Endothelial cell of umbilical vein (primary cell): ENCODE data around the gene DMAC1. TPM values are rescaled to one million over a fixed set of nuclear protein-coding genes. Genes with fewer than 3 reads are reported as not detected.

Experiments used
- BruUV-seq: library from RNA; stranded (reverse); fragments of 400-500 nt; replicated peaks from 2 replicates; lab custom pipeline; 2021; lab: Mats Ljungman, UMichigan
- CTCF ChIA-PET: fragments of 300-600, 350-600 bp; sonication (Branson Sonifier 250); formaldehyde crosslinking; loops from one replicate; lab custom pipeline; 2021; ENCODE audit warnings: antibody characterized with exemption, inconsistent platforms; lab: Charles Lee
- POLR2A ChIA-PET: fragments of 300-600, 350-600 bp; sonication (Branson Sonifier 250); formaldehyde crosslinking; loops from one replicate; lab custom pipeline; 2021; ENCODE audit warnings: antibody characterized with exemption, inconsistent platforms; lab: Charles Lee
- DNase-seq: peaks from one replicate; pipeline ENCODE4 v3.0.0-alpha.2; 2011; ENCODE audit warnings: low read depth, low spot score
- FAIRE-seq: peaks from 2 replicates; lab custom pipeline; 2011; peaks lifted over from hg19 to GRCh38; lab: Jason Lieb, UNC
- H2AFZ ChIP-seq: 2 replicates; pipeline ENCODE4 v1.6.0; 2012; ENCODE audit warnings: low read depth, low read length, control low read depth, inconsistent platforms
- H3K27ac ChIP-seq: 2 replicates; pipeline ENCODE4 v1.5.1; 2011; ENCODE audit warnings: low read depth, mild to moderate bottlenecking, control low read depth, low read length, moderate library complexity; ENCODE audit not compliant: insufficient read depth
- H3K27me3 ChIP-seq, 2 experiments: 2 replicates each; pipeline versions ENCODE4 v1.6.0 to v1.6.1; 2011; ENCODE audit warnings: low read length in 2 of 2, mixed read lengths in 1 of 2; ENCODE audit not compliant: control insufficient read depth in 2 of 2, insufficient read depth in 2 of 2
- H3K36me3 ChIP-seq, 2 experiments: 2 replicates in 1 of 2; 3 replicates in 1 of 2; pipeline ENCODE4 v1.5.1; 2011; ENCODE audit warnings: low read length in 2 of 2, mild to moderate bottlenecking in 1 of 2, moderate library complexity in 1 of 2; ENCODE audit not compliant: control insufficient read depth in 2 of 2, insufficient read depth in 2 of 2; ENCODE audit errors: extremely low read depth in 1 of 2
- H3K4me1 ChIP-seq: 3 replicates; pipeline ENCODE4 v1.5.1; 2011; ENCODE audit warnings: mild to moderate bottlenecking, low read length; ENCODE audit not compliant: control insufficient read depth, insufficient read depth; ENCODE audit errors: extremely low read depth
- H3K4me2 ChIP-seq: 2 replicates; pipeline ENCODE4 v1.6.1; 2011; ENCODE audit warnings: low read length, control low read depth, mixed read lengths; ENCODE audit not compliant: insufficient read depth
- H3K4me3 ChIP-seq, 3 experiments: fragments of 200-600 bp in 1 of 3; sonication (generic), shearing (Covaris generic) in 1 of 3; replicated peaks in 1 of 3; 2 replicates each; pipeline ENCODE4 v1.5.1; 2011 to 2016; ENCODE audit warnings: control low read depth in 3 of 3, low read length in 3 of 3, mild to moderate bottlenecking in 2 of 3, inconsistent platforms in 1 of 3, low read depth in 1 of 3, moderate library complexity in 1 of 3; ENCODE audit not compliant: insufficient read depth in 1 of 3
- H3K79me2 ChIP-seq: 2 replicates; pipeline ENCODE4 v1.6.0; 2012; ENCODE audit warnings: low read length, inconsistent platforms; ENCODE audit not compliant: control insufficient read depth, insufficient read depth
- H3K9ac ChIP-seq: replicated peaks from 2 replicates; pipeline ENCODE3; 2011; ENCODE audit warnings: low read length, control low read depth; ENCODE audit not compliant: insufficient read depth; ENCODE audit errors: extremely low read depth
- H3K9me1 ChIP-seq: replicated peaks from 3 replicates; pipeline ENCODE4 v1.6.0; 2011; ENCODE audit warnings: mild to moderate bottlenecking, low read length; ENCODE audit not compliant: control insufficient read depth, insufficient read depth; ENCODE audit errors: extremely low read depth
- H3K9me3 ChIP-seq: replicated peaks from 2 replicates; pipeline ENCODE4 v1.5.1; 2012; ENCODE audit warnings: low read length, inconsistent platforms; ENCODE audit not compliant: control insufficient read depth, insufficient read depth
- H4K20me1 ChIP-seq: replicated peaks from 2 replicates; pipeline ENCODE3; 2011; ENCODE audit warnings: mild to moderate bottlenecking, low read length; ENCODE audit not compliant: control insufficient read depth, insufficient read depth; ENCODE audit errors: extremely low read depth
- EZH2 ChIP-seq: IDR thresholded peaks from 2 replicates; pipeline ENCODE4 v1.6.1; 2012; ENCODE audit warnings: borderline replicate concordance, low read depth, mild to moderate bottlenecking, moderate library complexity, low read length, inconsistent platforms; ENCODE audit not compliant: severe bottlenecking
- FOS ChIP-seq: IDR thresholded peaks from 2 replicates; pipeline ENCODE4 v1.6.1; 2011; ENCODE audit warnings: mild to moderate bottlenecking, low read length, moderate library complexity, borderline replicate concordance; ENCODE audit not compliant: insufficient read depth
- GATA2 ChIP-seq: IDR thresholded peaks from 2 replicates; pipeline ENCODE4 v1.7.0; 2011; ENCODE audit warnings: low read depth, mild to moderate bottlenecking, moderate library complexity, mixed read lengths, low read length; ENCODE audit not compliant: insufficient read length, insufficient read depth
- JUN ChIP-seq: IDR thresholded peaks from 2 replicates; pipeline ENCODE4 v1.6.1; 2011; ENCODE audit warnings: borderline replicate concordance, low read depth; ENCODE audit not compliant: insufficient read length, insufficient read depth
- MAX ChIP-seq: IDR thresholded peaks from 2 replicates; pipeline ENCODE4 v1.6.1; 2011; ENCODE audit not compliant: insufficient read depth, insufficient read length
- MYC ChIP-seq: IDR thresholded peaks from one replicate; pipeline ENCODE4 v1.6.1; 2011; ENCODE audit warnings: mild to moderate bottlenecking, low read depth, low read length
- POLR2A ChIP-seq: IDR thresholded peaks from 2 replicates; pipeline ENCODE4 v1.6.1; 2012; ENCODE audit warnings: low read depth, mild to moderate bottlenecking, control low read depth, low read length
- POLR2AphosphoS5 ChIP-seq: IDR thresholded peaks from 2 replicates; pipeline ENCODE4 v1.6.1; 2012; ENCODE audit warnings: low read depth, mild to moderate bottlenecking, control low read depth, low read length, moderate library complexity; ENCODE audit not compliant: insufficient read depth
- dilution Hi-C: fragments of 300-500 bp; cut with MboI; formaldehyde crosslinking; loops from one replicate; pipeline ENCODE4 v1.15.0; 2019; ENCODE audit warnings: low sequenced_read_pairs; ENCODE audit not compliant: extremely low pct_ligation_motif_present
- intact Hi-C: fragments of 100-400 bp; cut with micrococcal nuclease; formaldehyde crosslinking; loops from one replicate; pipeline ENCODE4 v1.10.0; 2022
- polyA plus RNA-seq, 4 experiments: library from polyadenylated mRNA; depleted of rRNA in 3 of 4; stranded (reverse) in 3 of 4; unstranded in 1 of 4; fragments of >200 nt; gene quantifications; 2 replicates each; pipeline versions ENCODE4 v1.2.1 to v1.2.3, GENCODE V29; 2011 to 2012; ENCODE audit warnings: missing spikeins in 1 of 4
- total RNA-seq: library from RNA; stranded (reverse); gene quantifications from 2 replicates; pipeline ENCODE4 v1.2.3, GENCODE V29; 2021
- TF ChIP-seq, protein P1 (sequence below), 2 donors: IDR thresholded peaks; 1 replicate in 1 of 2; 2 replicates in 1 of 2; pipeline ENCODE4 v1.5.1; 2011; ENCODE audit warnings: low read length in 2 of 2, mild to moderate bottlenecking in 2 of 2, moderate library complexity in 2 of 2, control low read depth in 1 of 2, inconsistent platforms in 1 of 2, low read depth in 1 of 2; ENCODE audit not compliant: insufficient read depth in 1 of 2; ENCODE audit errors: extremely low read depth in 1 of 2

Gene DMAC1
- total and polyA plus RNA-seq, 2 donors (not counting 3 experiments of a cell fraction or from before 2014, with no cell fraction given), result 15.8 to 44.0 TPM

DNA sequence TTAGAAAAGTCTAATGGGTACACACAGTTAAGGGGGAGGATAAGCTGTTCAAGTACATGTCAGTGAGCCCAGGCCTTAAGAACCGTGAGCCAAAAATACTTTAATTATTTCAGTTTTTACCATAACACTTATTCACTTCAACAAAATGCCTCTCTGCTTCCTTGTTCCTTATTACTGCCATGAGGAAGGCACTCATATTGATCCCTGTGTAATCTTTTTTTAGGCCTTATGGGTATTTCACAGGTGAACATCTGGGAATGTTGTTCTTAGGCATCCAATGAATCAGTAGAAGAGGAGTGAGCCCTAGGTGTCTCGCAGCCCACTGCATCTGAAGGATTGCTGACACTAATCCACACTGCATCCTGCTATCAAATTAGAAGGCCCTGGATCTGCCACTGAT lies 13.5 kb upstream of the DMAC1 start:
- no peaks in the 10 kb centered on the region for H4K20me1 ChIP-seq
- BruUV-seq, result no TSS peak

GRCh38 chr9:7811677-7812076 lies 12.1 kb upstream of the DMAC1 start:
- no peak overlapping the region for H3K4me2 ChIP-seq
- no peaks in the 10 kb centered on the region for H4K20me1 ChIP-seq
- no peak overlapping the region for H3K9ac ChIP-seq
- H3K9me1 ChIP-seq, result no peaks in the 10 kb centered on the region
- dilution Hi-C loops, result no loop called here
- no peak overlapping the region for H2AFZ ChIP-seq
- TF ChIP-seq GATA2, result no peak
- TF ChIP-seq POLR2AphosphoS5, result no peak
- no peak for TF ChIP-seq MYC
- no peak for TF ChIP-seq JUN
- TF ChIP-seq POLR2A, result no peak
- TF ChIP-seq MAX, result no peak
- no peak for TF ChIP-seq EZH2
- TF ChIP-seq, protein P1, sequence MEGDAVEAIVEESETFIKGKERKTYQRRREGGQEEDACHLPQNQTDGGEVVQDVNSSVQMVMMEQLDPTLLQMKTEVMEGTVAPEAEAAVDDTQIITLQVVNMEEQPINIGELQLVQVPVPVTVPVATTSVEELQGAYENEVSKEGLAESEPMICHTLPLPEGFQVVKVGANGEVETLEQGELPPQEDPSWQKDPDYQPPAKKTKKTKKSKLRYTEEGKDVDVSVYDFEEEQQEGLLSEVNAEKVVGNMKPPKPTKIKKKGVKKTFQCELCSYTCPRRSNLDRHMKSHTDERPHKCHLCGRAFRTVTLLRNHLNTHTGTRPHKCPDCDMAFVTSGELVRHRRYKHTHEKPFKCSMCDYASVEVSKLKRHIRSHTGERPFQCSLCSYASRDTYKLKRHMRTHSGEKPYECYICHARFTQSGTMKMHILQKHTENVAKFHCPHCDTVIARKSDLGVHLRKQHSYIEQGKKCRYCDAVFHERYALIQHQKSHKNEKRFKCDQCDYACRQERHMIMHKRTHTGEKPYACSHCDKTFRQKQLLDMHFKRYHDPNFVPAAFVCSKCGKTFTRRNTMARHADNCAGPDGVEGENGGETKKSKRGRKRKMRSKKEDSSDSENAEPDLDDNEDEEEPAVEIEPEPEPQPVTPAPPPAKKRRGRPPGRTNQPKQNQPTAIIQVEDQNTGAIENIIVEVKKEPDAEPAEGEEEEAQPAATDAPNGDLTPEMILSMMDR (IDR thresholded peaks at IDR 0.05; ENCODE audit: extremely low read depth in 1 of 2, insufficient read depth in 1 of 2, low read depth in 1 of 2, low read length in 2 of 2), result no peak
- TF ChIP-seq FOS, result no peak
- POLR2A ChIA-PET, result no interaction called here
- DNase-seq, result no peak
- intact Hi-C loops, result loop anchor here (10.0 kb wide), 1 partner anchor 553 kb away; no protein-coding TSS in a partner anchor
- H3K4me3 ChIP-seq, result no peak overlapping the region
- no peaks in the 10 kb centered on the region for H3K36me3 ChIP-seq
- peaks cover 2 to 5% of the 10 kb centered on the region in 2 experiments for H3K27me3 ChIP-seq
- H3K79me2 ChIP-seq, result no peaks in the 10 kb centered on the region
- no peak for FAIRE-seq
- no peaks in the 10 kb centered on the region for H3K4me1 ChIP-seq
- BruUV-seq, result no TSS peak
- CTCF ChIA-PET, result no interaction called here
- H3K9me3 ChIP-seq, result no peaks in the 10 kb centered on the region
- H3K27ac ChIP-seq, result no peak overlapping the region

More for the DNA sequence above, 13.5 kb upstream of the DMAC1 start:
- DNase-seq, result no peak
- intact Hi-C loops (loop anchor here (10.0 kb wide), 1 partner anchor 552 kb away; no protein-coding TSS in a partner anchor), dilution Hi-C loops (no loop called here)
- Histone ChIP-seq H3K27ac (no peak overlapping the region), H3K36me3 (no peaks in the 10 kb centered on the region), H3K9me3 (no peaks in the 10 kb centered on the region), H3K27me3 (peaks cover 2 to 5% of the 10 kb centered on the region in 2 experiments), H3K9me1 (no peaks in the 10 kb centered on the region), H3K4me2 (no peak overlapping the region), H2AFZ (no peak overlapping the region), H3K4me1 (no peaks in the 10 kb centered on the region), H3K4me3 (no peak overlapping the region), H3K9ac (no peak overlapping the region), H3K79me2 (no peaks in the 10 kb centered on the region)
- ChIA-PET POLR2A (no interaction called here), CTCF (no interaction called here)
- no peak for FAIRE-seq
- no peak for TF ChIP-seq POLR2AphosphoS5
- TF ChIP-seq JUN, result no peak
